ENCODE measurements around the gene LRRC26.

Gene LRRC26

DNA sequence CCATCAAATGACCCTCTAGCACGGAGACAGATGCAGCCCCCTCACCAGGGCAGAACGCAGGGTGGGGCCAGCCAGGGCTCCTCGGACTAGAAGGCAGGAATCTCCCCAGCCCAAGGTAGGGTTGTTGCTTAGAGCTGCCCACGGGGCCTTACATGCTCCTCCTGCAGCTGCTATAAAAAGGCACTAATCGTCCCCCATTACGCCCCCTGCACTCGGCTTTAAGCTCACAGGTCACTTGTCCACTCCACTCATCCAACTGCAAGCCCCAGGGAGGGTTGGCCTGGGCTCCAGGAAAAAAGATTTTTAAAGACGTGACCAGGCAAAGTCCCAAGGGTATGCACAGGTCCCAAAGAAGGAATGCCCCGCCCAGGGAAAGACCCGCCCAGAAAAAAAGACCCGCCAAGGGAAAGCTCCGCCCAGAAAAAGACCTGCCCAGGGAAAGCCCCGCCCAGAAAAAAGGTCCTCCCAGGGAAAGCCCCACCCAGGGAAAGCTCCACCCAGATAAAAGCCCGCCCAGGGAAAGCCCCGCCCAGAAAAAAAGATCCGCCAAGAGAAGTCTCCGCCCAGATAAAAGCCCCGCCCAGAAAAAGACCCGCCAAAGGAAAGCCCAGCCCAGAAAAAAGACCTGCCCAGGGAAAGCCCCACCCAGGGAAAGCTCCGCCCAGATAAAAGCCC, 19.8 kb downstream of the LRRC26 start:
- no peaks in the 10 kb centered on the region for H3K4me1 ChIP-seq (ENCODE audit: insufficient read depth, low read length)
- no peak overlapping the region for H3K4me3 ChIP-seq (ENCODE audit: low read length)
- peaks cover 36% of the 10 kb centered on the region for H3K27me3 ChIP-seq (ENCODE audit: insufficient read depth, low read length)
- H3K9ac ChIP-seq (ENCODE audit: low read depth, low read length), result no peak overlapping the region
- peaks cover 4% of the 10 kb centered on the region for H3K9me3 ChIP-seq (ENCODE audit: insufficient read depth, low read depth, low read length)
- H3K27ac ChIP-seq (ENCODE audit: low read length), result no peak overlapping the region
- H3K36me3 ChIP-seq (ENCODE audit: insufficient read depth, low read depth, low read length), result no peaks in the 10 kb centered on the region

DNA sequence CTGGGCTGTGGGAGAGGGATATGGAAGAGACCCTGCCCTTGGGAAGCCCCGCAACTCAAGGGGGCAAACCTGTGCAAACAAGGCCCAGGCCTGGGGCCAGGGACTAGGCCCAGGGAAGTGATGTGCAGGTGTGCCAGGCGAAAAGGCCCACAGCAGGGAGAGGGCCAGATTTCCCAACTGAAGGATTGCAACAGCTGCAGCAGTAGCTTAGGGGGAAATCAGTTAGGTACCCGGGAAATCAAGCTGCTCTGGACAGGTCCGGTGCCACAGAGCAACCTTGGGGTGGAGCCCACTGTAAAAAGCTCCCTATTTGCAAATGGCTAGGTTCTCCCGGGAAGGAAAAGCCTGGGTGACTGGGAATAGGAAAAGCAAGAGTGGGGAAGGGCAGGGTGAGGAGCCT, 20.5 kb downstream of the LRRC26 start:
- H3K27ac ChIP-seq (ENCODE audit: low read length), result no peak overlapping the region
- H3K9me3 ChIP-seq (ENCODE audit: insufficient read depth, low read depth, low read length), result peaks cover 4% of the 10 kb centered on the region
- no peak overlapping the region for H3K4me3 ChIP-seq (ENCODE audit: low read length)
- no peaks in the 10 kb centered on the region for H3K36me3 ChIP-seq (ENCODE audit: insufficient read depth, low read depth, low read length)
- peaks cover 29% of the 10 kb centered on the region; the same call in 1 of the 2 replicates for H3K27me3 ChIP-seq (ENCODE audit: insufficient read depth, low read length)
- H3K4me1 ChIP-seq (ENCODE audit: insufficient read depth, low read length), result no peaks in the 10 kb centered on the region
- no peak overlapping the region for H3K9ac ChIP-seq (ENCODE audit: low read depth, low read length)

DNA sequence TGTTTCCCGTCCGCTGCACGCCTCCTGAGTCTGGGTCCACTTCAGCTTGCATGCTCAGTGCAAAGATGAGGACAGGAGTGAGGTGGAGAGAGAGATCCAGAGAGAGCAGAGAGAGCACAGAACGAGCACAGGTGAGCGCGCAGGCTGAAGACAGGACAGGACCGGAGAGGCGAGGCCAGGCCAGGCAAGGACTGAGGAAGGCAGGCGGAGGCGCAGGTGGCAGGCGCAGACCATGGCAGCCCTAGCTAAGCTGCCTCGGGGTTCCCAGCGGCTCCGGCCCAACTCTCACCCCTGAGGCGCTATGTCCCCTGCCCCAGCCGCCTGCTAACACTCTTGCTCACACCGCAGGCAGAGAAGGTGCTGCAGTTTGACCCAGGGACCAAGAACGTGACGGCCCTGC, 21.2 kb downstream of the LRRC26 start:
- no peak overlapping the region for H3K27ac ChIP-seq (ENCODE audit: low read length)
- H3K9me3 ChIP-seq (ENCODE audit: insufficient read depth, low read depth, low read length), result peaks cover 4% of the 10 kb centered on the region
- H3K4me3 ChIP-seq (ENCODE audit: low read length), result no peak overlapping the region
- no peaks in the 10 kb centered on the region for H3K36me3 ChIP-seq (ENCODE audit: insufficient read depth, low read depth, low read length)
- no peaks in the 10 kb centered on the region for H3K4me1 ChIP-seq (ENCODE audit: insufficient read depth, low read length)
- no peak overlapping the region for H3K9ac ChIP-seq (ENCODE audit: low read depth, low read length)
- H3K27me3 ChIP-seq (ENCODE audit: insufficient read depth, low read length), result peaks cover 34% of the 10 kb centered on the region

DNA sequence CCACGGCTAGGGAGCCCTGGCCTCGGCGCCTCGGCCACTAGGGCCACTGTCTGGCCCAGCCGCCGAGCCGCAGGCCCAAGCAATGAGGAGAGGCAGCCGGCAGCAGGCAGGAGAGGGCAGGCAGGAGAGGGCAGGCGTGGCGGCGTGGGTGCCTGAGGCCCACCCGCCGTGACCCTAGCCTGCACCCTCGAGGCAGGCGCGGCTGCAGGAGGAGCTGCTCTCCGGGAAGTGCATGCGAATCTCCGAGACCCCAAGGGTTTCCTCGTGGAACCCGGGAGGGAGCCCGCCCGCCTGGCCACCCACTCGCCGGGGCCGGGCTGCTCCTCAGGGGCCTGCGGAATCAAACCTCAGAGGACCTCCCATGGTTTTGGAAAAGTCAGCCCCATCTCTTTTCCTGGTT, 21.6 kb downstream of the LRRC26 start:
- Histone ChIP-seq H3K27me3 (ENCODE audit: insufficient read depth, low read length) (peaks cover 38% of the 10 kb centered on the region), H3K9me3 (ENCODE audit: insufficient read depth, low read depth, low read length) (peaks cover 4% of the 10 kb centered on the region), H3K27ac (ENCODE audit: low read length) (no peak overlapping the region), H3K36me3 (ENCODE audit: insufficient read depth, low read depth, low read length) (no peaks in the 10 kb centered on the region), H3K4me3 (ENCODE audit: low read length) (no peak overlapping the region), H3K4me1 (ENCODE audit: insufficient read depth, low read length) (no peaks in the 10 kb centered on the region), H3K9ac (ENCODE audit: low read depth, low read length) (no peak overlapping the region)

DNA sequence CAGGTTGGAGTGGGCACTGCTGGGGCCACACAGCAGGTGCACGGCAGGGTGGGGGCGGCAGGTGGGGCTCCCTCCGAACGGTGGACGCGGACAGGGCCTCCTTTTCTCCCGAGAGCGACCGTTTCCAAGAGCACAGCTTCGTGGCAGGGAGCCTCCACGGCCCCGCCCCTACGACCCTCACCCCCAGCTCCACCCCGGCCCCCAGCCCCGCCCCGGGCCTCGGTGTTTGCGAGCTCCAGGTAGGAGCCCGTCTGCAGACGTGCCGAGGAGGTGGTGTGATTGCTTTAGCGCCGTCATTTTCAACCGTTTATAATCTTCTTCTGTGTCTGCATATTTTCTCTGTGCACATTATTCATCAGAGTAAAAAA, 22.1 kb downstream of the LRRC26 start:
- no peaks in the 10 kb centered on the region for H3K36me3 ChIP-seq (ENCODE audit: insufficient read depth, low read depth, low read length)
- H3K27ac ChIP-seq (ENCODE audit: low read length), result no peak overlapping the region
- no peak overlapping the region for H3K4me3 ChIP-seq (ENCODE audit: low read length)
- H3K9ac ChIP-seq (ENCODE audit: low read depth, low read length), result no peak overlapping the region
- H3K9me3 ChIP-seq (ENCODE audit: insufficient read depth, low read depth, low read length), result no peaks in the 10 kb centered on the region
- H3K4me1 ChIP-seq (ENCODE audit: insufficient read depth, low read length), result no peaks in the 10 kb centered on the region
- H3K27me3 ChIP-seq (ENCODE audit: insufficient read depth, low read length), result peaks cover 43% of the 10 kb centered on the region

DNA sequence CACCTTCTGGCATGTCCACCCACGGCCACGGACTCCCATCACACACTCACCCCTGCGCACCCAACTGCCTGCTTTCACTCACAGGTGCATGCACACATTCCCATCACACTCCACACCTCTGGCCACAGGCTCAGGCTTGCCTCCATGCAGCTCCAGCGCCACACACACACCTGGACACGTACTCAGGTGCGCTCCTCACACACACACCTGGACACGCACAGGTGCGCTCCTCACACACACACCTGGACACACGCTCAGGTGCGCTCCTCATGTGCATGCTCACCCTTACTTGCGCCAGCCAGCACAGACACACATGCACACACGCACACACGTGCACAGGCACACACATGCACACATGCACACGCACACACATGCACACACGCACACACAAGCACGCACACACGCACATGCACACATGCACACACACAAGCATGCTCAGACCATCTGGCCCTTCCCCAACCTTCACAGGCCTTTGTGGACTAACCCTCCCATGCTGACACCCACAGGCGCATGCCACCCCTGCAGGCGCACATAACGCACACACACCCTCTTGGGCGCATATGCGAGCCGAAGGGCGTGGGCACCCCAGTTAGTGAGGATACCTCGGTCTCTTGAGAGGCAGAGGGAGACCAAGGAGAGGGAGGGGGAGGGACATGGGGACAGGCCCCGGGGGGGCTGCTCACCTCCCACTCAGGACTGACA, 22.6 kb downstream of the LRRC26 start:
- no peak overlapping the region for H3K9ac ChIP-seq (ENCODE audit: low read depth, low read length)
- H3K4me1 ChIP-seq (ENCODE audit: insufficient read depth, low read length), result no peaks in the 10 kb centered on the region
- no peak overlapping the region for H3K4me3 ChIP-seq (ENCODE audit: low read length)
- no peak overlapping the region for H3K27ac ChIP-seq (ENCODE audit: low read length)
- H3K36me3 ChIP-seq (ENCODE audit: insufficient read depth, low read depth, low read length), result no peaks in the 10 kb centered on the region
- H3K27me3 ChIP-seq (ENCODE audit: insufficient read depth, low read length), result peaks cover 48% of the 10 kb centered on the region
- no peaks in the 10 kb centered on the region for H3K9me3 ChIP-seq (ENCODE audit: insufficient read depth, low read depth, low read length)

DNA sequence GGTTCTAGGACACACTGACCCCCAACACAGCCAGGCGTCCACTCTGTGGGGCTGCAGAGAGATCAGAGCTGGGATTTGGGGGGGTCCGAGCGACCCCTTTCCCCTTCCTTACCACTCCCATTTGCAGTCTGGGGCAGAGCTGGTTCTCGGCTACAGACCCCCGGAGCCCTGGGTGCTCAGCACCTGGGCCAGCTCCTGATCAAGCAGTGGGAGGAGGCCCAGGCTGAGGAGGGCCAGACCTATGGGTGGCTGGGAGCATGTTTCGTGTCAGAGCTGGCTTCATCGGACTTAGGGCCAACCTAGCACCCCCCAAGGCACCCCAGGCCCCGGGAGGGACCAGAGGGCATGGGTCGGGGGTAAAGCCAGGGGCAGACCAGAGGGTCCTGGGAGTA, 23.3 kb downstream of the LRRC26 start:
- Histone ChIP-seq H3K9ac (ENCODE audit: low read depth, low read length) (no peak overlapping the region), H3K9me3 (ENCODE audit: insufficient read depth, low read depth, low read length) (no peaks in the 10 kb centered on the region), H3K27ac (ENCODE audit: low read length) (no peak overlapping the region), H3K27me3 (ENCODE audit: insufficient read depth, low read length) (peaks cover 56% of the 10 kb centered on the region), H3K4me1 (ENCODE audit: insufficient read depth, low read length) (no peaks in the 10 kb centered on the region), H3K4me3 (ENCODE audit: low read length) (no peak overlapping the region), H3K36me3 (ENCODE audit: insufficient read depth, low read depth, low read length) (no peaks in the 10 kb centered on the region)

DNA sequence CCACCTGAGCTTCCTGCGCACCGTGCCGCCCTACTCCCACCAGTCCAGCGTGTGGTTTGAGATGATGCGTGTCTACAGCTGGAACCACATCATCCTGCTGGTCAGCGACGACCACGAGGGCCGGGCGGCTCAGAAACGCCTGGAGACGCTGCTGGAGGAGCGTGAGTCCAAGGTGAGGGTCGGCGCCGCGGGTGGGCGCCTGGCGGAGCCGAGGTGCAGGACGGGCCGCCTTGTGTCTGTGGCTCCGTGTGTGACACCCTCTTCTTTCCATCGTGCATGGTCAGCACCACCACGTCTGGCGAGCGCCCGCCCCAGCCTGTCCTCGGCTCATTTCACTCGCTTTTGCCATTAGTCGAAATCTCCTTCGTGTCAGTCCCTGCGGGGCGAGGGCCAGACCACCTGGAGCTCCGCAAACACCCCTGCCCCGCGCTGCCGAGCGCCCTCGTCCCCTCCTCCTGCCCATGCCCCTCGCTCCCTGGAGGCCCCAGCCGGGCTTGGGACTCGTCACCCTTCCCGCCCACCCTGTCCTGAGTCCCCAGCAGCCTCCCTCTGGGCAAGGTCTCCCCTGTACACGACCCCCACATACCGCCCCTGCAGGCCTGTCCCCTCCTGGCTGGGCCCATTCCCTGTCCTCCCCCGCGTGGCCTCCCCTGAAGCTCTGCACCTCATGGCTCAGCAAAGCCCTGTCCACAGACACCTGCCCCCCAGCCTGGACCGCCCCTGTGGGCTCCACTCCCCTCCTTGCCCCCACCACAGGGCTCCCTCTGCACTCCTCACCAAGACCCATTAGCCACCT, 23.9 kb downstream of the LRRC26 start:
- Histone ChIP-seq H3K9me3 (ENCODE audit: insufficient read depth, low read depth, low read length) (no peaks in the 10 kb centered on the region), H3K4me3 (ENCODE audit: low read length) (no peak overlapping the region), H3K9ac (ENCODE audit: low read depth, low read length) (no peak overlapping the region), H3K36me3 (ENCODE audit: insufficient read depth, low read depth, low read length) (no peaks in the 10 kb centered on the region), H3K27me3 (ENCODE audit: insufficient read depth, low read length) (peaks cover 62% of the 10 kb centered on the region), H3K27ac (ENCODE audit: low read length) (no peak overlapping the region), H3K4me1 (ENCODE audit: insufficient read depth, low read length) (no peaks in the 10 kb centered on the region)

DNA sequence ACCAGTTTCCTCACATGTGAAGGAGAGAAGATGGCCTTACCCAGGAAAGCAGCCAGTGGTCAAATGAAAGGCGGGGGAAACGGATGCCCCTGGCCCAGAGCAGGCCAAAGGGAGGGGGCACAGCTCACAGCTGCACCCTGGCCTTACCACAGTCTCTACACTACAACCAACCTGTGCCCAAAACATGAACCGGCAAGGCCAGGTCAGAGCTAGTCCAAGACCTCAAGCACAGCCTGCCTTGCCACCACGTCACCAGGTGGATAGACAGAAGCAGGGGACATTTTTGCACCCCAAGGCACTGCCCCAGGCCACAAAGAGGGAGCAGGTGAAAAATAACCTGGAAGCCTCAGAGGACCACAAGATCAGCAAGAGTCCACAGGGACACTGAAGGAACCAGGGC, 26.4 kb downstream of the LRRC26 start:
- H3K27ac ChIP-seq (ENCODE audit: low read length), result no peak overlapping the region
- H3K4me1 ChIP-seq (ENCODE audit: insufficient read depth, low read length), result no peaks in the 10 kb centered on the region
- H3K9me3 ChIP-seq (ENCODE audit: insufficient read depth, low read depth, low read length), result no peaks in the 10 kb centered on the region
- H3K36me3 ChIP-seq (ENCODE audit: insufficient read depth, low read depth, low read length), result no peaks in the 10 kb centered on the region
- no peak overlapping the region for H3K4me3 ChIP-seq (ENCODE audit: low read length)
- no peak overlapping the region for H3K9ac ChIP-seq (ENCODE audit: low read depth, low read length)
- peaks cover 75% of the 10 kb centered on the region for H3K27me3 ChIP-seq (ENCODE audit: insufficient read depth, low read length)

DNA sequence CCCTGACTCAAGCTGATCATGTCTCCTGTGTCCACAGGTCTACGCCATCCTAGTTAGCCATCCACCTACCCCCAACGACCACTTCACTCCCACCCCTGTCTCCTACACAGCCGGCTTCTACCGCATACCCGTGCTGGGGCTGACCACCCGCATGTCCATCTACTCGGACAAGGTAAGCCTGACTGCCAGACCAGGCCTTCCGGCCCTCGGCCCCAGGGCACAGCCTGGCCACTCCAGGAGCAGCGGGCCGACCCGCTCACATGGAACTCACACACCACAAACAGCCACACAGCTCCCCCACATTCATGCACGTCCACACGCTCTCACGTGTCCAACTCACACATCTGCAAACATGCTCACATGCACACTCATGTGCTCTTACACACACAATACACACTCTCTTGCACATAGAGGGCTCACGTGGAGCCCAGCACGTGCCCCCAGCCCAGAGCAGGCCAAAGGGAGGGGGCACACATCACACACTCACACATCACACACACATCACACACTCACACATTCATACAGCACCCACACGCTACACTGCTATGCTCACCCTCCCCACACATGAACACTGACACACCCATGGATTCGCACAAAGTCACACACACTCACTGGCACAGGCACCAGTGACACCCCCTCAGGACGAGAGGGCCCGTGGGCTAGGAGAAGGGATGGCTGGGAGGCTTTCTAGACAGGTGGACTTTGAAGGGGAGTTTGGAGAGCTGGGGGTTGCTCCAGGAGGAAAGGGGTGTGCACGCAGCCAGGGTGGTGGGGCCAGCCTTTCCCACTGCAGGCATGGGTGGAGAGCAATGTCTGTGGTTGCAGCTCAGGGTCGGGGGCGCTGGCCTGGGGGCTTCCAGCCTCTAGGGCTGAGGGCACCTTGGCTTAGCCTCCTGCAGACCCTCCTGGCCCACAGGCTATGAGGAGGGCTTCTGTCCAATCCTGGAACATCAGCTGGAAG, 27.6 kb downstream of the LRRC26 start:
- H3K9me3 ChIP-seq (ENCODE audit: insufficient read depth, low read depth, low read length), result no peaks in the 10 kb centered on the region
- no peaks in the 10 kb centered on the region for H3K36me3 ChIP-seq (ENCODE audit: insufficient read depth, low read depth, low read length)
- H3K4me1 ChIP-seq (ENCODE audit: insufficient read depth, low read length), result no peaks in the 10 kb centered on the region
- H3K27ac ChIP-seq (ENCODE audit: low read length), result no peak overlapping the region
- H3K9ac ChIP-seq (ENCODE audit: low read depth, low read length), result no peak overlapping the region
- no peak overlapping the region for H3K4me3 ChIP-seq (ENCODE audit: low read length)
- peaks cover 84% of the 10 kb centered on the region for H3K27me3 ChIP-seq (ENCODE audit: insufficient read depth, low read length)

DNA sequence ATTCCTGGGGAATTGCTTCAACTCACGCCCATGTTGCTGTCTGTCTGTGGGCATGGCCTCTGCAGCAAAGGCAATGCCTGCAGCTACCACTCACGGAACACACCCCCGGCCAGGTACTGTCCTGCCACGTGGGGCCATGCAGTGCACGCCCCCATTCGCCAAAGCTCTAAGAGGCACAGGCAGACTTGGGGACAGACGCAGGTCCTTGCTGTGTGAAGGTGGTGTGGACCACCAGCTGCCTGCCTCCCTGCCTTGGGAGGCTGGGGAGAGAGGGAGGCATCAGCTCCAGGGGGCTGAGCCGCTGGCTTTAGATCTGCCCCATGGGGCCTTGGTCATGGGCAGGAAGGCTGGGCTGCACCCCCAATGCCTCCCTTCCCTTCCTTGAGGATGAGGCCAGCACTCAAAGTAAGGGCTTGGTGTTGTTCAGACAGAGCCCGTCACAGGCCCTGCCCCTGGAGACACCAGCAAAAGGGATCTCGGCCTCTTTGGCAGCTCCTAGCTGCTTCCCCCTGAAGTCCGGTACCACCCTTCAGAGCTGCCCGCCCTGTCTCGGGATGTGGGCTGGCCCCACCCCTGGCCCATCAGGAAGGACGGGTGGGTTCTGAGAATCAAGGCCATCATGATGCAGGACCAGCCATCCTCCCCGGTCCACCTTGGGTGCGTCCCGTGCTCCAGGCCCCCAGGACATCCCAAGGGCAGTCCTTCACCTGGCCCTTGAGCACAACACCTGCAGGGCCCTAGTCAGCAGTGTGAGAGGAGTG, 28.6 kb downstream of the LRRC26 start:
- no peaks in the 10 kb centered on the region for H3K36me3 ChIP-seq (ENCODE audit: insufficient read depth, low read depth, low read length)
- H3K27ac ChIP-seq (ENCODE audit: low read length), result no peak overlapping the region
- no peaks in the 10 kb centered on the region for H3K4me1 ChIP-seq (ENCODE audit: insufficient read depth, low read length)
- H3K9me3 ChIP-seq (ENCODE audit: insufficient read depth, low read depth, low read length), result no peaks in the 10 kb centered on the region
- no peak overlapping the region for H3K4me3 ChIP-seq (ENCODE audit: low read length)
- H3K9ac ChIP-seq (ENCODE audit: low read depth, low read length), result no peak overlapping the region
- H3K27me3 ChIP-seq (ENCODE audit: insufficient read depth, low read length), result peaks cover 87% of the 10 kb centered on the region

All from iPS-20b (cell line).